GM21786 (cell line): Measurements from ENCODE around the gene MFAP2.

Source experiments
- ATAC-seq: cut with Tn5 transposase; IDR thresholded peaks from one replicate; pipeline ENCODE4 v1.9.1; 2021; ENCODE audit not compliant: unreplicated experiment

Gene MFAP2, protein sequence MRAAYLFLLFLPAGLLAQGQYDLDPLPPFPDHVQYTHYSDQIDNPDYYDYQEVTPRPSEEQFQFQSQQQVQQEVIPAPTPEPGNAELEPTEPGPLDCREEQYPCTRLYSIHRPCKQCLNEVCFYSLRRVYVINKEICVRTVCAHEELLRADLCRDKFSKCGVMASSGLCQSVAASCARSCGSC

DNA sequence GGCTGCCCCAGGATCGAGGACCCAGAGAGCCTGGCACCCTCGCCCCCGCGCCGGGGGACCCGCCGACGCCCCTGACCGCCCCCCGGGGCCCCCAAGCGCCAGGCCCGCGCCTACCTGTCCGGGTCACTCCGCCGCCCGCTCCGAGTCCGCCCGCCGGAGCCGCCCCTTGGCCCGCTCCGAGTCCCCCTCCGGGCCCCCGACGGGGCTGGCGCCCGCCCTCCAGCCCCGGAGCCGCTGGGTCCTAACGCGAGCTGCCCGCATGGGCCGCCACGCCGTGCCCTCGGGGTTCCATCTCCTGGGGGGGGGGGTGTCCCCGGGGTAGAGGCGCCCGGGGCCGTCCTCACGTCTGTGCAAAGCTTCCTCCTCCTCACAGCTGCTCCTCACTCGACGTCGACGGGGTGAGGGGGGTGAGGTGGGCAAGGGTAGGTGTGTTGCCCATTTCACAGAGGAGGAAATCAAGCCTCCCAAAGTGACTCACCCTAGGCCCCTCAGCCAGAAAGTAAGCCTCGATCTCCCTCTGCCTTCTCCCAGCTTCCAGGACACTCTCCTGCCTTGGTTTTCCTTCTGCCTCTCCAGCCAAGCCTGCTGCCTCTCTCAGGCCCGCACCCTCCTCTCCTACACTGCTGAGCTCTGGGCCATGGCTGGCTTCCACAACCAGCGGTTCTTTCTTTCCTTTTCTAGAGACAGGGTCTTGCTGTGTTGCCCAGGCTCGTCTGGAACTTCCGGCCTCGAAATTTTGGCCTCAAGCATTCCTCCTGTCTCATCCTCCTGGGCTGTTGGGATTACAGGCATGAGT lies at the start of gene MFAP2:
Gene MFAP2 (minus strand): TSS at position 148 of the 796 bp plus-strand sequence. CDS start 2,347 bp downstream, outside the sequence.
- no peak for ATAC-seq

DNA sequence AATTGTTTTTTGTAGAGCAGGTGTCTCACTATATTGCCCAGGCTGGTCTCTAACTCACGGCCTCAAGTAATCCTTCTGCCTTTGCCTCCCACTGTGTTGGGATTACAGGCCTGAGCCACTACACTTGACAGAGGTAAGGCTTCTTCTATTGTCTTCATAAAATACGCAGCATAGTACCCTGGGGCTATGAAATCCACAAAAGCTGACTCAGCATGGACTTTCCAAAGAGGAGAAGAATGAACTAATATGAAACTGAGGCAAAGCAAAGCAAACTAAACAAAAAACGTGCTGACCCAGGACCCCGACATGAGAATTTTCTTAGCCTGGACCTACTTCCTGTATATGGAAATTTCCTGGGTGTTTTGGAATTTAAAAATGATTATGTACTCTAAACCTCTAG lies 49.8 kb upstream of the MFAP2 start:
- no peak for ATAC-seq

DNA sequence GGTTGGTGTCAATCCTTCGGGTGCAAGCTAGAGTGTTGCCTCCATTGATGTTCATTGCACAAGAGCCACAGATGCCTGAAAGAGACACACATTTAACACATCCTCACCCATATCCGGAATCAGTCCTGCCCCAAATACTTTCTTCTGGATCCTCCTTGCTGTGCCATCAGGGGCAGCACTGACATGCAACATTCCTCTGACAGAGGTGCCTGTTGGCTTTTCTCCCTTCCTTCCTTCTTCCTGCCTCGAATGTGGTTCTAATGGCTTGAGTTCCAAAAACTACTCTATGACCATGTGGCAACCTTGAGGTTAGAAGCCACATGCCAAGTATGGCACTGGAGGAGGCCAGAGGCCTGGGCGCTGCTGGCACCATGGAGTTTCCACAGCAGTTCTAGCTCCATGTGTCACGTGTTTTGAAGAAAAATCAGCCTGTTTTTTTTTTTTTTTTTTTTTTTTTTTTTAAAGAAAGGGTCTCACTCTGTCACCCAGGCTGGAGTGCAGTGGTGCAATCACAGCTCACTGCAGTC lies 48.3 kb upstream of the MFAP2 start:
- no peak for ATAC-seq

DNA sequence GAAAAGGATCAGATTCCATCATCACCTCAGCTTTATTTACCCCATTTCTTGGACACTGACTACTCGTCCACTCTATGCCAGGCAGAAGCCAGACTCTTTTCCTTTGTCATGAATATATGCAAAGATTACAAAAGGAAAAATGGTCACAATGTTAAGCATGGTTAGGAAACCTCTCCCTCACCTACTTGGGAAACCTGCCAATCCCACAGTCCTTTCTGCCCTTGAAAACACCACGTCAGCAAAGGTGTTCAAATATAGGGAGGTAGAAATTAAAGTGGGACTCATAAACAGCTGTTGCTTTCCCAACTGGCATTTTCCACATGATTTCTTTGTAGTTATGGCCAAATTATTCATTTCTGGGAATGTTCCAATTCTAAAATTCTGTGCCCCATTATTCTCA lies 47.5 kb upstream of the MFAP2 start:
- no peak for ATAC-seq

DNA sequence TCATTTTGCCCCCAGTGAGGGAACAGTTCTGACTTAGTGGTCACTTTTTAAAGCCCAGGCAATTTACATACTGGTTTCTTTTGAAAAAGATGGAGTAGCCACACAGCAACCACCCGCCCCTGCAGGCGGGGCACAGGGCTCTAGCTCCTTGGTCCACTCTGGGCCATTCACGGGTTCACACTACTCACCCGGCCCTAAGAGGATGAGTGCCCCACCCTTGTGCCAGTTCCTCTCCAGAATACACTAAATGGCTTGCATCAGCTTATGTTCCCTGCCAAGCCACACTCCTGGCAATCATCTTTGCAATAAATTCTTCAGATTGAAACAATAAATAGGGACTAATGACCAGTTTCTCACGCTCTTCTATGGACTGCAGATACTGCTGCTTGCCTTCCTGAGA lies 47.0 kb upstream of the MFAP2 start:
- ATAC-seq, result no peak

DNA sequence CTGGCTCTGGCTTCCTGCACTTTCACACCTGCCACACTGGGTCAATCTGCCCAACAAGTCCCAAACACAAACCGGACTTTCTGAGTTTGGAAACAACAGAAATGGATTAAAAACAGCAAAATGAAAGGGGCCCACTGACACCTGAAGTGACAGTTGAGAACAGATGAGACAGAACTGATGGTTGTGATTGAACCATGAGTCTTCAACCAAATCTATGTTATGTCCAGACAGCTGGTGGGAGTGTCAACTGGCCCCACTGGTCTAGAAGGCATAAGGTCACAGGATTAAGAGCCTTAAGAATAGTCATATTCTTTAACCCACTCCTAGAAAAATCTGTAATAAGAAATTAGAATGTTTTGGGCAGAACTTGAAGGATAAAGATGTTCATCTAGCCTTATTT lies 44.3 kb upstream of the MFAP2 start:
- ATAC-seq, result no peak

DNA sequence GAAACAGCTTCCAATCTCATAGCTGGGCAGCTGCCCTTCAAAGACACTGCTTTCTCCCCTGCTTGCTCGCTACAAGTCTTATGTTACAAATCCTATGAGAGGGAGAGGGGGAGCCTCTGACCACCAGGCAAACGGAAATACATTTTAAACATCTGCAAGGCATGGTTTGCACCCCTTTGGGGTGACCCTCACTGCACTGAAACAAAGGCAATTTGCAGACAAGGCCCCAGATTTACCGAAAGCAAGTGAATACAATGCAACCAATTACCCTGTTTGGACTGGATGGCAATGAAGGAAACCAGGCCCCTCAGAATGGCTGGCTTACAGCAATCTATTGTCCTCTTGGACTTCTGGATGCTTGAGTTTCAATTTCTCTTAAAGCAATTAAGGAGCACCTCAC lies 43.2 kb upstream of the MFAP2 start:
- ATAC-seq, result no peak

DNA sequence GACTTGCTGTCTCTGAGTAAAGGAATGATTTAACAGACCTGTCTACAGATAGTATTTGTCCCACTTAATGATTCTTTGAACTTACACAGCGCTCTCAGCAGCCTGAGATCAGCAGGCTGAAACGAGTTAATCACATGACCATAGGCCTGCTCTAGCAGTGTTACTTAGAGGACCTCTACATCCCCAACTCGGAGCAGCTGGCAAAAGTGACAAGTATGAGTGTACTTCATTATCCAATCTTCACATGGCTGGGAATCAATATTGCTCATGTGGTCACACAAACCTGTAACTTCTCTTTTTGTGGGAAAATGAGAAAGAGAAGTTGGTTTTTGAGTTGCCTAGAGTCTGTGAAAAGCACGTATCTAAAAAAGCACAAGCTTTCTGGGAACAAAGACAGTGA lies 42.7 kb upstream of the MFAP2 start:
- no peak for ATAC-seq

DNA sequence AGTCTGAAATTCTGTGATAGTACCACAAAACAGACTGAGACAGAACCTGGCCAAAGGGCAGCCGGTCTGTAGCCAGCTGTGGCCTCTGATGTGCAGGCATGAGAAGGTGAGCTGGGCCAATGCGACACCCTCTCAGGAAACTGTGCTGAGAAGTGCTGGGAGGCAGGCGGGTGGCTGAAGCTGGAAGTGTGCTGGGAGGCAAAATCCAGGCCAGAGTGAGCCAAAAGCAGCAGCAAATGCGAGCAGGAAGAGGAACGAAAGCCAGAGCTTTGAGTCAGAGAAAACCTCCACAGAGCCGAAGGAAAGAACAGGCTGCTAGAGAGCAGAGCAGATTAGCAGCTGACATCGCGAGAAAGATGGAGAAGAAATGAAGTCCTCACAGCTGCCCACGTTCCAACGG lies 41.5 kb upstream of the MFAP2 start:
- no peak for ATAC-seq

DNA sequence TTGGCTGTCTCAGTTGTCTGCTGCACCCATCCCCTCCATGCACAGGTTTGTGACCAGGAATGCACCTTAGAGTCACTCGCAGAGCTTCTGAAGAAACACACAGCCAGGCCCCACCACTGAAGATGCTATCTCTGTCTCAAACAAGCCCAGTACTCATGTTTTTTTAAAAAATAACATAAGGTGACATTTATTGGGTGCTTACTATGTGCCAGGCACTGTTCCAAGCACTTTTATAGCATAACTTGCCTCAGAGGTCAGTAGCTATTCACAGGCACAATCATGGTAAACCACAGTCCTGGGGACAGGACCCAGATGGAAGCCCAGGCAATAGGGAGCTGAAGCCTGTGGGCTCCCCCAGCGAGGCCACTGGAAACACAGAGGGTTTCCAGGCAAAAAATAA lies 40.1 kb upstream of the MFAP2 start:
- no peak for ATAC-seq

DNA sequence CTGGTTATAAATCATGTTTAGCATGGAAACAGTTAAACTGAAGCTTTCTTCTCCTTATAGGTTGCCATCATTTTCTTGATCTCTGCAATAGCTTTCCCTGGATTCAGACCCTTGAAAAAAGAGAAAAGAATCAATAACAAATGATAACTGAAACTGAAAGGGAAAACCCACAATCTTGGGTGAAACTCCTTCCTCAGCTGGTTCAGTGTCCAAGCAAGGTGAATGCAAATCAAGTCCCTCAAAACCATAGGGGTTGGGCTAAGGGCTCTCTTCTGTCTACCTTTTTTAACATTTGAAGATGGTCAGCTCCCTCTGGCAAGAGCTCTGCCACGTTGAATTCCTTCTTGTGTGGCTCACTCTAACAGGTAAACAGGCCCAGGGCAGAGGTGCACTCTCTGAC lies 38.4 kb upstream of the MFAP2 start:
- no peak for ATAC-seq

DNA sequence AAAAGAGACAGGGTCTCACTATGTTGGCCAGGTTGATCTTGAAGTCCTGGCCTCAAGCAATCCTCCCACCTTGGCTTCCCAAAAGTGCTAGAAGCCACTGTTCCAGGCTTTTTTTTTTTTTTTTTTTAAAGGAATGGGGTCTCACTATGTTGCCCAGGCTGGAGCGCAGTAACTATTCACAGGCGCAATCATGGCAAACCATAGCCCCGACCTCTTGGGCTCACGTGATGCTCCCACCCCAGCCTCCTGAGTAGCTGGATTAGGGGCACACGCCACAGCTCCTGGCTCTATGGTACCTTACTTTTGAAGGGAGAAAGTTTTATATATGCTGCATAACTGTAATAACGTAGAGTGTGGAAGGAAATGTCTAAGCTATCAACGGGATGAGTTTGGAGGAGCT lies 37.0 kb upstream of the MFAP2 start:
- no peak for ATAC-seq

DNA sequence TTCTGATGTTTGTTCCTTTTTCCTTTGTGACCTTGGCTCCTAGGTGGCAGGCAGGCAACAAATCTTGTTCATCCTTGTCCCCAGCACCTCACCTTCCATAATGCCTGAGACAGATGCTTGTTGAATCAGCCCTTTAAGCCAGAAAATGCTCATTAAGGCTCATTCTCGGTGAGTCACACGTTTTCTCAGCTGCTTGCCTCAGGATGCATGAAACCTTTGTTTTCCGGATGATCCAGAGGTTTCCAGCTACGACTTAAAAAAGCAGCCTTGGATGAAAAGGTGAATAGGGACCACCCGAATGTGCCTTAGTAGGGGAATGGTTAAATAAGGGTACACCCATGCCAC lies 35.9 kb upstream of the MFAP2 start:
- no peak for ATAC-seq

DNA sequence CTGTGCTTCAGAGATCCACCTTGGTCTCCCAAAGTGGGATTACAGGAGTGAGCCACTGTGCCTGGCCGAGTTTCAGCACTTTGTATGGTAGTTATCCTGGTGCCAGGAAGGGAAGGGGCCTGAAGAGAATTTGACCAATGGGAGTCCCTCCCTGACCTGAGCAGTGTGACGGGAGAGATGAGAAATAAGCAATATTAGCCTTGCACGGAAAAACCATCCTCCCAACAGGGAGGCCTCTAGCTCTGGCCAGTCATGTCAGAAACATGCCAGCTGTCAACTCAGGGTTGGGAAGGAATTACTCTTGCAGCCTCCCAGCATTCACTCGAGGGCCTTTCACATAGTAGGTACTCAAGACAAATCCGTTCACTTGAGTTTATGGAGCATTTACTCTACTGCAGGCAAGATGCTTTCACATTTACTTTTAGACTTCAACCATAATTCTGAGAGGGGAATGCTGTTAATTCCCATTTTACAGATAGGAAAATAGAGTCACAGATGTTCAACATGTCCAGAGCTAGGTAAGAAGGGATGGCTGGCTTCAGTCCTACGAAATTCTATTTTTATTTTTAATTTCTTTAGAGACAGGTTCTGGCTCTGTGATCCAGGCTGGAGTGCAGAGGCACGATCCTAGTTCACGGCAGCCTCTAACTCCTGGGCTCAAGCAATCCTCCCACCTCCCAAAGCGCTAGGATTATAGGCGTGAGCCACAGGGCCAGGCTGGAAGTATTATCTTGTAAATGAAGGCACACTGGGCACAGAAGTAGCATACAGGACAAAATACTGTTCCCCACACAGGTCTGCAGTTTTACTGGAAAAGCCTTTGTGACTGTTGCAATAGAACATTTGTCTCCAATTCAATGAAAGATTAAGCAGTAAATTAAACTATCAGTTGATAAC lies 34.5 kb upstream of the MFAP2 start:
- no peak for ATAC-seq

DNA sequence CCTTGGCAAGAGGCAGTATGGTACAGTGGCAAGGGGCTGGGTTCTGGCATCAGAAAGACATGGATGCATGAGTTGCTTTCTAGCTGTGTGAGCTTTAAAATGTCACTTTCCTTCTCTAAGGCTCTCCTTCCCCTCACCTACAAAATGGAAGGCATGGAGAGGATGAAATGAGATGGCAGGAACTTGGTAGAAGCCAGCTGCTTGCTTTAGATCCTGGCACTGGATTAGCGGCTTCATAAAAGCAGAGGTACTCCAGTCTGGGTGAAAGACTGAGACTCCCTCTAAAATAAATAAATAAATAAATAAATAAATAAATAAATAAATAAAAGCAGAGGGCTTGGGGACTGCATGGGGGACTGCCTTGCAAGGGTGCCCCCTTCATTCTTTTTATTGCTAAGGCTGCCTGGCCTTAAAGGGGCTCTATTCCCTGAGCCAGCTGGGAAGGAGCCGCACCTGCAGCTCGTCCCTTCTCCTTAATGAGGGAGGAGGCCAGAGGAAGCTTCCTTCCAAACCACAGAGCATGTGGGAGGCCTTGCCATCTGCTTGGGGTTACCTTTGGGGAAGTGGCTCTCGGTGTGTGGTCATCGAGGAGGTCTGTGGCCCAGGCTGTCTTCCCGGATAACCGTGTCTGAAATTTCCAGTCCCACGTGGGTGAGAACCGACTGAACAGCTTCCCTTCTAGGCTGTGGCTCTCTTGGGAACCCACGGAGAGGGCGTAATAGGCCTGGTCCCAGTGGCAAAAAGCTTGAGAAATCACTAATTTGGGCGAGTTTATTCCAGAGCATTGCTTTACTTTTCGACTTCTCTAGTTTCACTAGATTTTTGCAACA lies 33.3 kb upstream of the MFAP2 start:
- no peak for ATAC-seq

DNA sequence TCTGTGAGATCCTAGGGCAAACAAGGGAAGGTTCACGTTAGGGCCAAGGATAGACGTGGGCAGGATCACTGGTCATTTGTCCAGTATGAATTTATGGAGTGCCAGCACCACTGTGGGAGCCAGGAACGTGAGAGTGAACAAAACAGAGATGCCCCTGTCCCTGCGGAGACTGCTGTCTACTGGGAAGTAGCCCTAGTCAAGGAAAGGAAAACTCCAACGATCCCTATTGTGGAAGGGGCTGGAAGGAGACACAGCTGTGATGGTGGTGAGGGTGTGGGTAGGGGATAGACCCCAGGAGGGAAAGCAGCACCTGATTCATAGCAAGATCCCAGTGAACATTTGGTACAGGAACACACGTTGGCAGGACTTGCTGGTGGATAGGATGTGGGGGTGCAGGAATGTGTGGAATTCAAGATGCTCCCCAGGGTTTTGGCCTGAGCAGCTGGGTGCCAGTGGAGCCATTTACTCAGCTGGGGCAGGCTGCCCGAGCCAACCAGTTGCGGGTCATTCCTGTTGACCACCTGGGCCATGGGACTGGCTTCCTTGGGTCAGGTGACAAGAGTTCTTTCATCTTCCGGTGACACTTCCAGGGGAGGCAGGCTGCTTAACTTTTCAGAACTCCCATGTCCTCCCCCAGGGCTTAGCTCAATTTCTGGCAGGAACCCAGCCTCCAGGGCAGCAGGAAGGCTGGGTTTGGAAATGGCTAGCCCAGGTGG lies 32.5 kb upstream of the MFAP2 start:
- ATAC-seq, result no peak

DNA sequence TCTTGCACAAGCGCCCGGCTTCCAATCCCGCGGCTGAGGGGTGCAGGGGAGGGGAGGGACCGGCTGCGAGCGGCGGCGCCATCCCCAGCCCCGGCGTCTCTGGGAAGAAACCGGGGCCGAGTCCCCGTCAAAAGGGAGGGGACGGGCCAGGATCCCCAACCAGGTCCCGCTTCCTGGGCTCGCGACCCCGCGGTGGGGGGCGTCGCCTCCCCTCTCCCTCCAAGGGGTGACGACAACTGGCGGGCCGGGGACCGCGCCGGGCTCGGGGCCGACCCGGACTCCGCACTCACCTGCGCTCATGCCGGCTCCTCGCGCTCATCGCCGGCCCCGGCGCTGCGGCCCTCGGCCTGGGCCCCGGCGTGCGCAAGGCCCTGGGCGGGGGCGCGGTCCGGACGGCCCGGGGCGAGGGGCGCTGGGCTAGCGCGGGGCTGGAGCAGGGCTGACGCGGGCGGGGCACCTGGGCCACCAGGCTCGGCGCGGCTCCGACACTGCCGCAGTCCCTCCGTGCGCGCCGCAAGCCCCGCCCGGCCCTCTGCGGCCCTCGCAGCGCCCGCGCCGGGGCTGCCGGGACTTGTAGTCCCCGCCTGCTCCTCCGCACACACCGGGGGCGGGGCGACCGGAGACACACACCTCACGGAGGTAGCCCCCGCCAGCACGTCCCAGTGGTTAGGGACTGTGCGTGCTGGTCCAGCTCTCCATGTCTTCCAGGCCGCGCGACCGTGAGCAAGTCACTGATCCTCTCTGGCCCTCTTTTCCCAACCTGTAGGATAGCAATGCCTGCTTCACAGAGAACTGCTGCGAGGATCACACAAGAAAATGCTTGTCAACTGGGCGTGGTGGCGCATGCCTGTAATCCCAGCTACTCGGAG lies 31.3 kb upstream of the MFAP2 start, which contains the start of gene ATP13A2:
Gene ATP13A2 (minus strand): TSS at position 490 of the 869 bp plus-strand sequence. CDS start 190 bp downstream, at position 300.
- ATAC-seq, result peak; percentile 88

DNA sequence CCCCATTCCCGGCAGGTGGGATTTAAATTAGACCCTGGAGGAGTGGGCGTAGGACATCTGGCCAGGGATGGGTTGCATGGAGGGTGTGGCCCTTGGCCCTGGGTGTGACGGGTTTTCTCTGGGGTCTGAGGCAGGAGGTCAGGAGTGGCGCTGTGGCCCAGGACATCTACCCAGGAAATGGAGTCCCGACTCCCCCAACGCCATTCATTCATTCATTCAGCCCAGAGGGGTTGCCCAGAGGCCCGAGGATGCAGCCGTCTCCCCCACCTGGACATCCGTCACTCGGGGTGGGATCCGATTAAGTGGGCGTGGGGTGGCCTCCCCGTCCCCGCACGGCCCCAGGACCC lies 30.6 kb upstream of the MFAP2 start:
- ATAC-seq, result no peak

DNA sequence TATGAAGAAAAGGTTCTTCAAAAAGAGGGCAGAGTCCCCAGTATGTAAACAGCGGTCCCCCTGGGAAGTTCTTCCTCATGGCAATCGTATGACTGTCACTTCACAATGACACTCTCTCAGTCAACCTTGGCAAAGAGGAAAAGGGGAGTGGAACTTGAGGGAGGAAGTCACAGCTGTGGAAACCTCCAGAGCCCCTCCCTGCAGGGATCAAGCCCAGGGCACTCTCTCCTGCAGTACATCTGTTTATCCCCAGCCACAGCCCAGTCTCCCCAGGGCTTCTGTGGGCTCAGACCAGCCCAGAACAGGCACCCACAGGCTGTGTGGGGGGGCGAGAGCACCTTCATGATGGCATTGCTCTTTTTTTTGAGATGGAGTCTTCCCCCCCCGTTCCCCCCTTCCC lies 29.3 kb upstream of the MFAP2 start:
- no peak for ATAC-seq
